HepG2 (cell line): ENCODE results near the gene ABCC1. TPM values are rescaled to one million over a fixed set of nuclear protein-coding genes. Genes with fewer than 3 reads are reported as not detected.
A peak's percentile ranks its signal among the peaks of the same experiment; 100 is the strongest.

Source experiments
- ATF7-NPFF ChIP-seq: sonication (generic); formaldehyde crosslinking; IDR thresholded peaks from 2 replicates; pipeline ENCODE4 v1.8.1; 2023; ENCODE audit warnings: mild to moderate bottlenecking, low read depth, missing genetic modification reagents, moderate library complexity
- CAMTA2 ChIP-seq: sonication (generic); formaldehyde crosslinking; IDR thresholded peaks from 2 replicates; pipeline ENCODE4 v1.4.0; 2020; ENCODE audit warnings: mild to moderate bottlenecking, missing genetic modification reagents, borderline replicate concordance
- EED ChIP-seq: sonication (generic); formaldehyde crosslinking; IDR thresholded peaks from 2 replicates; pipeline ENCODE4 v1.5.0; 2020; ENCODE audit warnings: mild to moderate bottlenecking, missing genetic modification reagents
- FOXK1 ChIP-seq: sonication (generic); formaldehyde crosslinking; IDR thresholded peaks from 2 replicates; pipeline ENCODE4 v1.4.0; 2020; ENCODE audit warnings: low read depth, missing genetic modification reagents, borderline replicate concordance
- MTA3 ChIP-seq: sonication (generic); formaldehyde crosslinking; IDR thresholded peaks from 2 replicates; pipeline ENCODE4 v1.4.0; 2020; ENCODE audit warnings: missing genetic modification reagents
- SNAI1 ChIP-seq: sonication (generic); formaldehyde crosslinking; IDR thresholded peaks from 2 replicates; pipeline ENCODE4 v1.5.0; 2020; ENCODE audit warnings: mild to moderate bottlenecking, missing genetic modification reagents, borderline replicate concordance
- ZNF136 ChIP-seq: sonication (generic); formaldehyde crosslinking; IDR thresholded peaks from 2 replicates; pipeline ENCODE4 v1.8.1; 2022; ENCODE audit warnings: low read depth, mild to moderate bottlenecking, moderate library complexity, missing genetic modification reagents
- ZNF264 ChIP-seq: sonication (generic); formaldehyde crosslinking; IDR thresholded peaks from 2 replicates; pipeline ENCODE4 v1.4.0; 2020; ENCODE audit warnings: missing genetic modification reagents
- ZNF326 ChIP-seq: sonication (generic); formaldehyde crosslinking; IDR thresholded peaks from 2 replicates; pipeline ENCODE4 v1.4.0; 2020; ENCODE audit warnings: missing genetic modification reagents, borderline replicate concordance
- ZNF460 ChIP-seq: sonication (generic); formaldehyde crosslinking; IDR thresholded peaks from 2 replicates; pipeline ENCODE4 v1.5.1; 2020; ENCODE audit warnings: missing genetic modification reagents, mild to moderate bottlenecking, borderline replicate concordance
- ZNF652 ChIP-seq: IDR thresholded peaks from 2 replicates; pipeline ENCODE4 v1.6.1; 2016; ENCODE audit warnings: low read depth, borderline replicate concordance
- ZNF670 ChIP-seq: sonication (generic); formaldehyde crosslinking; IDR thresholded peaks from 2 replicates; pipeline ENCODE4 v1.8.0; 2022; ENCODE audit warnings: mild to moderate bottlenecking, missing genetic modification reagents, borderline replicate concordance
- ZNF746 ChIP-seq: sonication (generic); formaldehyde crosslinking; IDR thresholded peaks from 2 replicates; pipeline ENCODE4 v1.8.0; 2022; ENCODE audit warnings: mild to moderate bottlenecking, missing genetic modification reagents
- ZNF790 ChIP-seq: sonication (generic); formaldehyde crosslinking; IDR thresholded peaks from 2 replicates; pipeline ENCODE4 v1.8.0; 2022; ENCODE audit warnings: missing genetic modification reagents, mild to moderate bottlenecking, borderline replicate concordance
- ZNF891 ChIP-seq: sonication (generic); formaldehyde crosslinking; IDR thresholded peaks from 2 replicates; pipeline ENCODE4 v1.5.0; 2020; ENCODE audit warnings: mild to moderate bottlenecking, missing genetic modification reagents
- ZSCAN22 ChIP-seq: sonication (generic); formaldehyde crosslinking; IDR thresholded peaks from 2 replicates; pipeline ENCODE4 v1.4.0; 2020; ENCODE audit warnings: mild to moderate bottlenecking, missing genetic modification reagents
- polyA plus RNA-seq, 8 experiments: library from polyadenylated mRNA; depleted of rRNA in 3 of 8; stranded (reverse) in 7 of 8; unstranded in 1 of 8; fragments of >200 nt; fragmentation: Illumina TruSeq in 4 of 8; extraction: Trizol in 4 of 8; gene quantifications; 2 replicates each; pipeline versions ENCODE4 v1.2.1 to v1.2.3, GENCODE V29; 2011 to 2016; ENCODE audit warnings: low read depth in 4 of 8, missing spikeins in 1 of 8, mixed read lengths in 1 of 8; ENCODE audit not compliant: insufficient read depth in 1 of 8
- total RNA-seq, 5 experiments: library from RNA; depleted of rRNA; stranded (reverse); fragments of >200 nt; fragmentation: Illumina TruSeq; extraction: Trizol; gene quantifications; 2 replicates each; pipeline ENCODE4 v1.2.3, GENCODE V29; 2016; ENCODE audit warnings: low read depth in 1 of 5
- TF ChIP-seq, protein P1 (sequence below), 2 experiments: fragments of 450-650 bp in 1 of 2; sonication (generic) in 1 of 2; formaldehyde crosslinking; IDR thresholded peaks; 2 replicates each; pipeline versions ENCODE4 v1.5.0 to v1.8.0; 2020 to 2022; ENCODE audit warnings: mild to moderate bottlenecking in 1 of 2, missing genetic modification reagents in 1 of 2
- TF ChIP-seq, protein P2 (sequence below): sonication (generic); formaldehyde crosslinking; IDR thresholded peaks from 2 replicates; pipeline ENCODE4 v1.8.0; 2022; ENCODE audit warnings: mild to moderate bottlenecking, missing genetic modification reagents, borderline replicate concordance
- TF ChIP-seq, protein P3 (sequence below): sonication (generic); formaldehyde crosslinking; conservative IDR thresholded peaks from 2 replicates; pipeline ENCODE4 v1.8.1; 2023; ENCODE audit warnings: missing genetic modification reagents
- TF ChIP-seq, protein P4 (sequence below): sonication (generic); formaldehyde crosslinking; IDR thresholded peaks from 2 replicates; pipeline ENCODE4 v1.4.0; 2020; ENCODE audit warnings: missing genetic modification reagents
- TF ChIP-seq, protein P5 (sequence below): sonication (generic); formaldehyde crosslinking; IDR thresholded peaks from 2 replicates; pipeline ENCODE4 v1.5.0; 2020; ENCODE audit warnings: missing genetic modification reagents, mild to moderate bottlenecking, borderline replicate concordance

The ABCC1 gene
- total and polyA plus RNA-seq, 2 of the 13 experiments (the other 11 are each of a cell fraction or from before 2014, with no cell fraction given) = 13.0 to 30.6 TPM

DNA sequence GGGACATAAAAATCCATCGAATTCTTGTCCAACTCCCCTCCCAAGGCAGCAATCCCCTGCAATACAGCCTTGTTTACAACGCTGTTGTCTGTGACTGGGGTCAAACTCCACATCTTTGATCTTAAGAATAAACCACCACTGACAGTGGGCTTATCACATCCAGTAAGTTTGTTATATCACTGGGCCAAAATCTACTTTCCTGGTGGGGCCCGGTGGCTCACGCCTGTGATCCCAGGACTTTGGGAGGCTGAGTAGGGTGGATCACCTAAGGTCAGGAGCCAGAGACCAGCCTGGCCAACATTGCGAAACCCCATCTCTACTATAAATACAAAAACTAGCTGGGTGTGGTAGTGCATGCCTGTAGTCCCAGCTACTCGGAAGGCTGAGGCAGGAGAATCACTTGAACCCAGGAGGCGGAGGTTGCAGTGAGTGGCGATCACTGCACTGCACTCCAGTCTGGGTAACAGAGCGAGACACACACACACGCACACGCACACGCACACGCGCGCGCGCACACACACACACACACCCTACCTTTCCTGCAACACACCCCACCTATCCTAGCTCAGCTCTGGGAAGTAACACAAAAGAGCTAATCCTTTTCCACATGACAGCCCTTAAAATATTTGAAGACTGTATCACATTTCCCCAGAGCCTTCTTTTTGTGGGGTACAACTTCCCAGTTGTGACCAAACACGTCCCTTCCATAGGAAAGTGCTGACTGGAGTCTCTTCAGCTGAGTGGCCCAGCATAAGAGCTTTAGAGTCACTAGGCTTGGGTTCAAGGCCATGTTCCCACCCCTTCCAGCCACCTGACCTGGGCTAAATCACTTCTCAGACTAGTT is 20.9 kb upstream of the ABCC1 start (continued):
- TF ChIP-seq, protein P1, sequence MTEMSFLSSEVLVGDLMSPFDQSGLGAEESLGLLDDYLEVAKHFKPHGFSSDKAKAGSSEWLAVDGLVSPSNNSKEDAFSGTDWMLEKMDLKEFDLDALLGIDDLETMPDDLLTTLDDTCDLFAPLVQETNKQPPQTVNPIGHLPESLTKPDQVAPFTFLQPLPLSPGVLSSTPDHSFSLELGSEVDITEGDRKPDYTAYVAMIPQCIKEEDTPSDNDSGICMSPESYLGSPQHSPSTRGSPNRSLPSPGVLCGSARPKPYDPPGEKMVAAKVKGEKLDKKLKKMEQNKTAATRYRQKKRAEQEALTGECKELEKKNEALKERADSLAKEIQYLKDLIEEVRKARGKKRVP (CRISPR knock-in tag; IDR thresholded peaks at IDR 0.05) = peak in 1 of 2 experiments; percentile 66; a peak in 1 of 4 replicates
- TF ChIP-seq, protein P2, sequence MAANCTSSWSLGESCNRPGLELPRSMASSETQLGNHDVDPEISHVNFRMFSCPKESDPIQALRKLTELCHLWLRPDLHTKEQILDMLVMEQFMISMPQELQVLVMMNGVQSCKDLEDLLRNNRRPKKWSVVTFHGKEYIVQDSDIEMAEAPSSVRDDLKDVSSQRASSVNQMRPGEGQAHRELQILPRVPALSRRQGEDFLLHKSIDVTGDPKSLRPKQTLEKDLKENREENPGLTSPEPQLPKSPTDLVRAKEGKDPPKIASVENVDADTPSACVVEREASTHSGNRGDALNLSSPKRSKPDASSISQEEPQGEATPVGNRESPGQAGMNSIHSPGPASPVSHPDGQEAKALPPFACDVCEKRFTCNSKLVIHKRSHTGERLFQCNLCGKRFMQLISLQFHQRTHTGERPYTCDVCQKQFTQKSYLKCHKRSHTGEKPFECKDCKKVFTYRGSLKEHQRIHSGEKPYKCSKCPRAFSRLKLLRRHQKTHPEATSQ (CRISPR knock-in tag) = 0 out of 2 replicates have a peak, but pooled peaks have one; percentile 30
- TF ChIP-seq SNAI1 = 0 out of 2 replicates have a peak, but pooled peaks have one; percentile 34
- TF ChIP-seq, protein P3, sequence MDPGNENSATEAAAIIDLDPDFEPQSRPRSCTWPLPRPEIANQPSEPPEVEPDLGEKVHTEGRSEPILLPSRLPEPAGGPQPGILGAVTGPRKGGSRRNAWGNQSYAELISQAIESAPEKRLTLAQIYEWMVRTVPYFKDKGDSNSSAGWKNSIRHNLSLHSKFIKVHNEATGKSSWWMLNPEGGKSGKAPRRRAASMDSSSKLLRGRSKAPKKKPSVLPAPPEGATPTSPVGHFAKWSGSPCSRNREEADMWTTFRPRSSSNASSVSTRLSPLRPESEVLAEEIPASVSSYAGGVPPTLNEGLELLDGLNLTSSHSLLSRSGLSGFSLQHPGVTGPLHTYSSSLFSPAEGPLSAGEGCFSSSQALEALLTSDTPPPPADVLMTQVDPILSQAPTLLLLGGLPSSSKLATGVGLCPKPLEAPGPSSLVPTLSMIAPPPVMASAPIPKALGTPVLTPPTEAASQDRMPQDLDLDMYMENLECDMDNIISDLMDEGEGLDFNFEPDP (CRISPR knock-in tag) = no peak
- TF ChIP-seq EED = no peak
- TF ChIP-seq CAMTA2 (CRISPR knock-in tag) = no peak
- peak; percentile 56; the same call in 1 of the 2 replicates for TF ChIP-seq FOXK1 (CRISPR knock-in tag)
- no peak for TF ChIP-seq ZSCAN22 (CRISPR knock-in tag)
- TF ChIP-seq, protein P4, sequence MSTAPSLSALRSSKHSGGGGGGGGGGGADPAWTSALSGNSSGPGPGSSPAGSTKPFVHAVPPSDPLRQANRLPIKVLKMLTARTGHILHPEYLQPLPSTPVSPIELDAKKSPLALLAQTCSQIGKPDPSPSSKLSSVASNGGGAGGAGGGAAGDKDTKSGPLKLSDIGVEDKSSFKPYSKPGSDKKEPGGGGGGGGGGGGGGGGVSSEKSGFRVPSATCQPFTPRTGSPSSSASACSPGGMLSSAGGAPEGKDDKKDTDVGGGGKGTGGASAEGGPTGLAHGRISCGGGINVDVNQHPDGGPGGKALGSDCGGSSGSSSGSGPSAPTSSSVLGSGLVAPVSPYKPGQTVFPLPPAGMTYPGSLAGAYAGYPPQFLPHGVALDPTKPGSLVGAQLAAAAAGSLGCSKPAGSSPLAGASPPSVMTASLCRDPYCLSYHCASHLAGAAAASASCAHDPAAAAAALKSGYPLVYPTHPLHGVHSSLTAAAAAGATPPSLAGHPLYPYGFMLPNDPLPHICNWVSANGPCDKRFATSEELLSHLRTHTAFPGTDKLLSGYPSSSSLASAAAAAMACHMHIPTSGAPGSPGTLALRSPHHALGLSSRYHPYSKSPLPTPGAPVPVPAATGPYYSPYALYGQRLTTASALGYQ (CRISPR knock-in tag) = no peak
- peak; percentile 21; the same call in 1 of the 2 replicates for TF ChIP-seq ZNF652 (CRISPR knock-in tag)
- no peak for TF ChIP-seq ZNF136
- peak; percentile 72 for TF ChIP-seq ZNF264
- TF ChIP-seq ZNF460 (CRISPR knock-in tag) = peak; percentile 98
- TF ChIP-seq ATF7-NPFF = peak; percentile 40; the same call in 1 of the 2 replicates
- peak; percentile 54; the same call in 1 of the 2 replicates for TF ChIP-seq ZNF746 (CRISPR knock-in tag)
- no peak for TF ChIP-seq MTA3 (CRISPR knock-in tag)
- TF ChIP-seq, protein P5, sequence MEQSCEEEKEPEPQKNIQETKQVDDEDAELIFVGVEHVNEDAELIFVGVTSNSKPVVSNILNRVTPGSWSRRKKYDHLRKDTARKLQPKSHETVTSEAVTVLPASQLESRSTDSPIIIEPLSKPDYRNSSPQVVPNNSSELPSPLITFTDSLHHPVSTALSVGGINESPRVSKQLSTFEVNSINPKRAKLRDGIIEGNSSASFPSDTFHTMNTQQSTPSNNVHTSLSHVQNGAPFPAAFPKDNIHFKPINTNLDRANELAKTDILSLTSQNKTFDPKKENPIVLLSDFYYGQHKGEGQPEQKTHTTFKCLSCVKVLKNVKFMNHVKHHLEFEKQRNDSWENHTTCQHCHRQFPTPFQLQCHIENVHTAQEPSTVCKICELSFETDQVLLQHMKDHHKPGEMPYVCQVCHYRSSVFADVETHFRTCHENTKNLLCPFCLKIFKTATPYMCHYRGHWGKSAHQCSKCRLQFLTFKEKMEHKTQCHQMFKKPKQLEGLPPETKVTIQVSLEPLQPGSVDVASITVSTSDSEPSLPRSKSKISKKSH (CRISPR knock-in tag) = peak; percentile 69; the same call in 1 of the 2 replicates
- no peak for TF ChIP-seq ZNF670
- no peak for TF ChIP-seq ZNF790 (CRISPR knock-in tag)
- no peak for TF ChIP-seq ZNF326
- no peak for TF ChIP-seq ZNF891
